GM18508 (cell line): ENCODE data around the gene RAB31.
A peak's percentile ranks its signal among the peaks of the same experiment; 100 is the strongest.

Experiments
- ATAC-seq: cut with Tn5 transposase; IDR thresholded peaks from one replicate; pipeline ENCODE4 v1.9.1; 2021; ENCODE audit warnings: moderate number of reproducible peaks; ENCODE audit not compliant: insufficient read depth, unreplicated experiment

Gene RAB31

GRCh38 chr18:9710037-9710436, 1.9 kb downstream of the RAB31 start:
- ATAC-seq, result no peak

- ATAC-seq, result peak; percentile 81
Measured at GRCh38 chr18:9711361-9712129, 3.4 kb downstream of the RAB31 start.

DNA sequence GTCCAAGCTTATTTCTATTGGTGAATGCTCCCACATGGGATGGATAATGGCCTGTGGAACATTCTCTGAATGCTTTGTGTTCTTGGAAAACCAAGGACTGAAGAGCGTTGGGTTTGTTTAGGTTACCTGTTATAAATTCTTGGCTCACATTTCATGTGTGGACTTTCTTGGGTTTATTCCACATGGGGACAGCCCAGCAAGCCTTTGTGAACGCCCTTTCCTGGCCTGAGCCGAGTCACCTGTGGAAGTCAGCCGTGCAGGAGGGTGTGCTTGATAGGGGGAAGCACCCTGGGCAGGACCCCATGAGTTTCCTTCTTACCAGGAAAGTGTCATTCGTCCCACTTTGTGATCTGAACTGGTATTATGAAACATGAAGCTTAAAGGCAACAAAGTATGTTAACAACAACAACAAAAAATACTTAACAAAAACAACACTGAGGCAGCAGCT, 4.1 kb downstream of the RAB31 start:
- ATAC-seq, result no peak

GRCh38 chr18:9712611-9713010, 4.5 kb downstream of the RAB31 start:
- ATAC-seq, result no peak

DNA sequence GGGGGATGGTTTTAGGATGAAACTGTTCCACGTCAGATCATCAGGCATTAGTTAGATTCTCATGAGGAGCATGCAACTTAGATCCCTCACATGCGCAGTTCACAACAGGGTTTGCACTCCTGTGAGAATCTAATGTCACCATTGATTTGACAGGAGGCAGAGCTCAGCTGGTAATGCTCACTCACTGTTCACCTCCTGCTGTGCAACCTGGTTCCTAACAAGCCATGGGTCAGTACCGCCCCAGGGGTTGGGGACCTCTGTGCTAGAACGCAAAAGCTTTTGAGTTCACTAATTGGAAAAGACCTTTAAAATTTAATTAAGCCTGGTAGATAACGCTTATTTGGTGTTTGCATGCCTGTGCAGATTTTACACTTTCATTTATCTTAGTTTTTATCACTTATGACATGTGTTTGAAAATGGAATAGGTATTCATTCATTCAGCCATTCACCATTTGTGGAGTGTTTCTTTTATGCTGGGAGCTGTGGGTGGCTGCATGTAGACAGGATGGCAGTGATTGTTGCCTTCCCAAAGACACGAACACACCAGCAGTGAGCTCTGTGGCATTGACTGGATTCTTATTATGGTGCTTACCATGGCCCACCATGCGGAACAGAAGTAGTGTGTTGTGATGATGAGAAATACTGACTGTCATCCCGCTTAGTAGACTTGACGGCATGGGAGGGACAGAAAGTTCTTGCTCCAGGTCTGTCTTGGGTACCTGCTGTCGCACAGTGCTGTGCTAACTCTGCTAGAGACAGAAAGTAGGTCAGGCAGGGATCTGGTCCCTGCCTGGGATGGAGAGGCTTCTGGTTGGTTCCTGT, 6.4 kb downstream of the RAB31 start:
- ATAC-seq, result no peak

DNA sequence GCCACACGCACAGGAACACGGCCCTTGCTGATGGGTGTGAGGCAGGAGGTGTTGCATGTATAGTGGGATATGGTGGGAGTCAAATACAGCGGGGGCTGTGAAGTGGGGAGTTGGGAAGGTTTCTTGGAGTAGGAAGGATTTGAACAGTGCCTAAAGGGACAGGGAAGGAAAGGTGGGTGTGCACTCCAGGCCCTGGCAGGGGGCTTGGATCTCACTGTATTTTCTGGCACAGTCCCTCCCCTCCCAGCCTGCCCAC, 6.9 kb downstream of the RAB31 start:
- ATAC-seq, result no peak

DNA sequence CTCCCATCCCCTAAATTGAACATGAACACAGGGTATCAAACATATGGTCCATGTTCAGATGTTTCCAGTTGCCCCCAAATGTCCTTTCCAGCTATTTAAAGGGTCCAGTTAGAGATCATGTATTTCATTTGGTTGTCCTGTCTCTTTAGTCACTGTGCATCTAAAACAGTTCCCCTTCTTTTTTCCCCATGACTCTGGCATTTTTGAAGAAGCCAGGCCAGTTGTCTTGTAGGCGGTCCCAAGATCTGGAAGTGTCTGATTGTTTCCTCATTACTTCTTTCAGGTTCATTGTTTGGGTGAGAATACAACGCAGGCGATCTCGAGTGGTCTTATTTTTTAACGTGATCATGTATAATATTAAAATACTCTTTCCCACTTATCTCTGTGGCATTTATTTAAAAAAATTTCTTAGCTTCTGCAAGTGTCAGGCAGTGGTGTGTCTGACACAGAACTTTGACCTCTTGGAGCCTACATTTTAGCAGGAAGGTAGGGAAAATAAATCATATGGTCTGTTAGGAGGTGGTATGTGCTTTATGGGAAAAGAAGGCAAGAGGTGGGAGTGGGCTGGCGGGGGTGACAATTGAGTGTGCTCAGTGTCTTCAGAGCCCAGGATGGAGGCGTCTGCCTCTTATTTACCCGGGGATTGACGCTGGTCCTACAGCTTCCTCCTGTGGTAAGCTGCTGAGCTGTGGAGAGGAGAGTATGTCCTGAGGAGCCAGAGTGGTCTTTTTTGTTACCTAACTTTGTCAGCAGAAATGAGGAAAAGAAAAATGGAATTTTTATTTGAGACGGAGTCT, 8.1 kb downstream of the RAB31 start:
- no peak for ATAC-seq

- no peak for ATAC-seq
Measured at GRCh38 chr18:9716780-9717563, 8.9 kb downstream of the RAB31 start.

DNA sequence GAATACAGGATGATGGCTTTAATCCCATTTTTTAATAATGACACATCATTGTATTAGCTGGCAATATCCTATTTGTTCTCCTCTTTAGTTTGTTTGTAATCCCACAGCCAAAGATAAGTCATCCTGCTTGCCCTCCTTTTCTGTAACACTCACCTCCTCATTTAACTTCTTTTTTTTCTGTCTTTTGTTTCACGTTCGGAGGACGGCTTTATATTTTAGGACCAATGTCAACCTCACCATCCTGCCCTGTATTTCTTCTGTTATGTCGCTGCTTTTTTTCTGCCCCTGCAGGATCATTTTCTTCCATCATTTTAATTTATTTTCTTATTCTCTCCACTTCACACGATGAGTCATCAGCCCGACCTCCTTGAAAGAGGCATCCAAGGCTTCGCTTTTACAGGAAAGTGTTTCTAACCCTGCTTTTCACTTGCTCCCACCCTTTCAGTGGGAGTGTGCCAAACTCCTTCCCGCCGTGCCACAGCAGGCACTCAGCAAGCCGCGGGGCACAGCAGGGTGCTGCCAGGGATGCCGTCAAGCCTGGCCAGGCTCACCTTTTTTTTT, 11.4 kb downstream of the RAB31 start:
- ATAC-seq, result no peak

DNA sequence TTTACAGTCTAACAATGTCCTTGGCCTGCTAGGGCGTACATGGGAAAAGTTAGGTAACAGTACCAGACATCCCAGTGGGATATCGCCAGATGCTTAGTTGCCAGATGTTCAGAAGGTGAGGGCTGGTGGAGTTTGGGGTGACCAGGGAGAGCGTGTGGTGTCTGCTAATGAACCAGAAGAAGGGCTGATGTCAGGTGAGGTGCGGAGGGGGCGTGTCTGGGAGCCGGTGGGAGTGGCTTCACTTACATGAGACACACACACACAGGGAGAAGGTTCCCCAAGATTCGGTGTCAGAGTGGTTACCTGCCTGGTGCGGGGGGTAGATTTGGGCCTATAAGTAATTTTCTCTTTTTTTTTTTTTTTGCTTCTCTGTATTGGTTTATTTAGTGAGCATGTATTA, 12.2 kb downstream of the RAB31 start:
- ATAC-seq, result no peak

DNA sequence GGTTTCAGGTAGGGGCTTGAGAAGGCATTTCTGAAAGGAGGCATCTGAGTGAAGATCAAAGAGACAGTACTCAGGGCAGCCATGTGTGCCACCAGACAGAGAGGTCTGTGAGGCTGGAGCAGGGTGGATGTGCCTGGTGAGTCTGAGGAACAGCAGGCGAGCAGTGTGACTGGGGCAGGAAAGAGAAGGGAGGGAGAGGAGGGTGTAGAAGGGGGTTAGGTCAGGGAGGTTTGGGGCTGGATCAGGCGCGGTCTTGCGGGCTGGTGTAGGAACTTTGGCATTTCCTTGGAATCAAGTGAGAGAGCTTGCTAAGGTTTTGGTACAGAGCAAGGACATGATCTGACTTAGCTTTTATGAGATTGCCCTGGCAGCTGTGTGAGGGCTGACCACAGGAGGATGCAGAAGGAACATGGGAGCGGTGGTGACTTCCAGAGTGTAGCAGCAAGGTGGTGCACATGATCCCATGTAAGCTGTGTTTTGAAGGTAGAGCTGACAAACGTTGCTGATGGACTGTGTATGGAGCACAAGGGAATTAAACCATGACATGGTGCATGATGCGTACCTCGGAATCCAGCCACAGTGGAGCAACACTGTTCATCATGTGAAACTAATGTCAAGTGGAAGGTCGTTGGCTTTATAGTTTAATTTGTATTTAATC, 13.9 kb downstream of the RAB31 start:
- no peak for ATAC-seq

DNA sequence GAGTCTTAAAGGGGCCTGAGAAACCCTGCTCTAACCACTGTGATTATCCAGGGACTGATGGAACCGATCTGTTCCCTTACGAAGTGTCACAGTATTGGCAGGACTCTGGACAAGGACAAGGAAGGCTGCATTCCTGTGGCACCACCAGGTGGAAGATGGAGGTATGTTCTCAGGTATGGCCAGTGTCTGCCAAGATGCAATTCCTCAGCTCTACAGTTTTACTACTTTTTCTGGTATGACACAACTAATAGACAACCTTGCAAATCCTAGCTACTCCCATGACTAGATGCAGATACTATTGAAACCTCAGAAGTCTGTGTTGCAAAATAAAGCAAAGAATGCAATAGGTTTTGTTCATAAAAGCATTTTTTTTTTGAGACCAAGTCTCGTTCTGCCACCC, 14.6 kb downstream of the RAB31 start:
- no peak for ATAC-seq

GRCh38 chr18:9724797-9725585, 16.9 kb downstream of the RAB31 start:
- no peak for ATAC-seq

- ATAC-seq, result no peak
Measured at GRCh38 chr18:9726175-9726574, 18.1 kb downstream of the RAB31 start.

DNA sequence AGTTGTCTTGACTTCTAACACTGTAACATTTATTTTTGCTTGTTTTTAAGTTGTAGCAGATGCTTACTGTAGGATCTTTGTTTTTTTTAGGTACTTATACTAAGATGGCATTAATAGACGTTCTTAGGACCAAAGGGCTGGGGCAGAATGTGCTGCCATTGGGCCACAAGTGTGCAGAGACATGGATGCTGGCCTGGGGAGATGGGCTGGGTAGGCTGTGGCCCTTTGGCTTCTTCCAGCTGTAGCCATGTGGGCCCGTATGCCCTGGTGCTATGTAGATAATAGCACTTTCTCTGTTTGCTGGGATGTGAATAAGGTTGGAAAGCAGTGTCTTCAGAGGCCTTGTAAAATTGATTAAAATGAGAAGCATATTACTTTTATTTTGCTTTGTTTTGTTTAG, 18.8 kb downstream of the RAB31 start:
- no peak for ATAC-seq

DNA sequence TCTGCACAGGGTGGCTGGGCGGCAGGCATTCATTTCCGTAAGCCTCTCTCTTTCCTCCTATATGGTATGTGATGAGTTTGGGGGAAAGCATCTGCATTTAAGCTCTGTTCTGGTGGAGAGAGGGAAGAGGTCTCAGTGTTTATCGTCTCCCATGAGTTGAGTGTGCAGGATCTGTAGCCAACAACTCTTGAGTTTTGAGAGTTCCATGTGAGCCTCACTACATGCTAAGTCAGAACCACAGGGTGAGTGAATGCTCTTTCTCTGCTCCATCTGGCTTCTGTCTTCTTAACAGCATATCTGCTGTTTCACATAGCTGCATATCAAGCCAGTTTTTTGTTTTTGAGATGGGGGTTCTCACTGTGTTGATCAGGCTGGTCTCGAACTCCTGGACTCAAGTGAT, 22.7 kb downstream of the RAB31 start:
- no peak for ATAC-seq

- ATAC-seq, result no peak
Measured at GRCh38 chr18:9731380-9731779, 23.3 kb downstream of the RAB31 start.

DNA sequence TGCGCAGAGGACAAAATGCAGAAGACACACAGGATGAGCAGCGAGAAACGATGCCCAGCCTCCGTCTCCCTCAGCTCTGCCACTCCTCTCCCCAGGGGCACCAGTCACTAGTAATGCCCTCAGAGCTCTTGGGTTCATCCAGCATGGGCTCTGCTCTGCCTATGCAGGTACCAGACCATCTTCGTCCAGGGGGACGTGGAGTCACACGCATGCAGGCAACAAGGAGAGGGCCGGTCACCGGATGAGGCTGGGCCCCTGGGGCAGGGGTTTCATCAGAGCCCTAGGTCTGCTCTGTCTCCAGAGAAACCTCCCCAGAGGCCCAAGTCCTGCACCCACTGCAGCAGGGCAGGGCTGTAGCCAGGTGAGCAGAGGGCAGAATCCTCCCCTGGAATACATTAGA, 23.9 kb downstream of the RAB31 start:
- ATAC-seq, result no peak

- ATAC-seq, result no peak
Measured at GRCh38 chr18:9734189-9734588, 26.1 kb downstream of the RAB31 start.
